ENCODE data around the gene VWF.
"Not testable (repeated sequence)": the region's sequence is repeated elsewhere in the genome, so short reads cannot be mapped to it uniquely, and the experiment has no call there.

Gene VWF

DNA sequence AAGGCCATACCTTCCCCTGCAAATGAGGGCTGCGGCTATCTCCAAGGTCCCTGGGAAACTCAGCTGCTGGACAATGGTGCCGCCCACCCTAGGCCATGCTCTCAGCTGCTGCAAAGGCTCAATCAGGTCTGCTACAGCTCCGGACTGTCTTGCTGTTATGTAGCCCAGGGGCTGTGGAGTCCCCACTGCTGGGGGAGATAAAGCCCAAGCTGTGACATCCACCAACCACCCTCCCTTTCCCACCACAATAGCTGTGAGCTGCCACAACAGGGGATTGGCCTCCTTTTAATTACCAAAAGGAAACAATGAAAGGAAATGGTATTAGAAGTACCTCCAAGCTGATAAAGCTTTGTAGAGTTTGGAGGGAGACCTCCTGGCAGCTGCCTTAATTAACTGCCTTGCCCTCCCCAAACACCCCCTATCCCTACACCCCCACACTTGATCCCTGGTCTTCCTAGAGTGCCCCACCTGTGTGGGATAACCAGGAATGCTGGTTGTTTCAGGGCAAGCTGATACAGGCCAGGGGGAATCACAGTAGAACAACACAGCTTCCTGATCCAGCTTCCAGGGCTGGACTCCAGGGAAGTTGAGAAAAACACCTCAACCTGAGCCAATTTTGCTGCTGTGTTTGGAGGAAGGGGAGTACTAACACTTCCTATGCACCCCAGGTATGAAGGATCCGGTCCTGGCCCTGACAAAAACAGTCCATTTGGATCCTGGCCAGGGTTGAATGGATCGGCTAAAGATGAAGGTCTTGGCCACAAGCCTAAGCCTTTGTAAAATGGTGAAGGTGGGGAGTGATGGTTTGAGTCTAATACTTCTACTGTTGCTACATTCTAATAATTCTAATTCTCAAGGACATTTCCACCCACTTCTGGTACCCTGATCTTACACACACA, at the start of gene VWF:
Gene VWF, minus strand, starts transcription at position 260 of the 899 bp plus-strand sequence. CDS start 1,474 bp downstream, outside the sequence.
- no peak for FAIRE-seq

- FAIRE-seq = no peak
Observed at GRCh38 chr12:6172862-6173261, 48.4 kb upstream of the VWF start.

DNA sequence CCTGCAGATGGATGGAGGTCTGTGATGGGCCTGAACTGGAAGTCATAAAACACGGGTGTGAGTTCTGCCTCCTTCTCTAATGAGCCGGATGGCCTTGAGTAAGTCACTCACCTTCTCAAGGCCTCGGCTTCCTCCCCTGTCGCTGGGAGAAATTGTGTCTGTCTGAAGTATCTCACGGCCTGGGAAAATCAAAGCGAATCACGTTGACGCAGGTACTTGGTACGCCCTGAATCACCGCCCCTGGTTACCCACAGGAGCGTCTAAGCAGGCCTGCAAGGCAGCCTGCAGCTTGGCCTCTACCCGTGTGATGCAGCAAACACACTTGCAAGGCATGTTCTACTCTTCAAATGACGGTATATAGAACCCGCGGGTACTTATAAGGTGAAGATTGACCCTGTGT, 47.6 kb upstream of the VWF start:
- no peak for FAIRE-seq

DNA sequence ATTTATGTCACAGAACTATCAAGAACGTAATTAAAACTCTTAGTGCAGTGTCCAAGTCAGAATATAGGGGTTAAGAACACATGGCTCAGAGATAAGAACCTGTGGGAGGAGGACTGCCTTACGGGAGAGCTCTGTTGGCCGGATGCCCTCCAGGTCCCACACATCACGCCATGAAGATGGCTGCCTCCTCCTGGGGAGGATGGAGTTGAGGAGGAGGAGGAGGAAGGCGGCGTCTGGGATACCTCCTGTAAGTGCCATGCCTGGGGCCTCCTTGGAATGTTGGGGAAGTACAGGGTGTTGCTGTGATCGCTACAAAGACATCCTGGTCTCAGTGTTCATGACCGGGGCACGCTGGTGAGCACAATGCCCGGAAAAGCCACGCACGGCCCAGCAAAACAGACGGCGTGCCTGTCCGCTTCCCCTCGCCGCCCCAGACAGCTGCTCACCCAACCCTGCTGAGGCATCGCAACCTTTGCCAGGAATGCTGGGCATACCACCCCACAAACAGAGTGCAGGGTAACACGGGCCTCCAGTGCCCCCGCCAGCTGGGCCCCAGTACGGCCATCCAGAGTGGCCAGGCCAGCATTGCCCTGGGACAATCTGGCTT, 47.0 kb upstream of the VWF start:
- FAIRE-seq = no peak

DNA sequence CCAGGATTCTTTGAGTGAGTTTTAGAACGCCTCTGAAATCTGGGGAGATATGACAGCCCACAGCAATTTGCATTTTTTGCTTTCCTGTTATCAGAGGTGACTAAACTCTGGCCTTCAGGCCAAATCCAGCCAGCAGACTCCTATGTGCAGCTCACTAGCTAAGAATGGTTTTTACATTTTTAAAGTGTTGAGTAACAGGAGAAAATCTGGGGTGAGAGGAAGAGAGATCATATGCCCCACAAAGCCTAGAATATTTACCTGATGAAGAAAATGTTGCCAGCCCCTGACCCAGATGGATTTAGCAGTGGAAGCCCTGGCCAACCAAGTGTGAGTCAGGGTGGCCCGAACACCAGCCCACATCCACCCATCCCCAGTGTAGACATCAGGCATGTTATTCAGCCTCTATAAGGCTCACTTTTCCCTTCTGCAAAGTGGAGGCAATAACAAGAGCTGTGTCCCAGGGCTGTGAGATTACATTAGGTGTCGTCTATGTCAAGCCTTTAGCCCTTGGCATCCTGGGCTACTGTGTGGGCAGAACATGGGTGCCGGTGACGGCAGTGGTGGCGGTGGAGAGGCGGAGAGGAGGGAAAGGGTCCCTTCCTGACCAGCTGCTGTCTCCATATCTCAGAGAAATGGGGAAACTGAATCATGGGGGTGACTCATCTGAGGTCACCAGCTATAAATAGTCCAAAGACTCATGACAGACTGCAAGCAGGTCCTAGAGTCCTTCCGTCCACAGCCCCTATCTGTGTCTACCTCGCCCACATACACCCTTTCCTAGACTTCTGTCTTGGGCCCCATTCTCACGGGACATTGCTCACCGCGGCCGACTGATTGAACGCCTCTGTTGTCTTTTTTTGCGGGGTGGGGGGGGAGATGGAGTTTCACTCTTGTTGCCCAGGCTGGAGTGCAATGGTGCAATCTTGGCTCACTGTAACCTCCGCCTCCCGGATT, 43.1 kb upstream of the VWF start:
- FAIRE-seq = no peak

GRCh38 chr12:6166808-6167207, 42.3 kb upstream of the VWF start:
- FAIRE-seq = no peak

GRCh38 chr12:6165395-6165794, 40.9 kb upstream of the VWF start:
- FAIRE-seq = no peak

GRCh38 chr12:6163416-6164060, 39.1 kb upstream of the VWF start:
- no peak for FAIRE-seq

- FAIRE-seq = no peak
Observed at GRCh38 chr12:6161124-6161882, 36.8 kb upstream of the VWF start.

GRCh38 chr12:6160049-6160649, 35.7 kb upstream of the VWF start:
- not testable (repeated sequence) for FAIRE-seq

GRCh38 chr12:6159166-6160011, 34.9 kb upstream of the VWF start:
- FAIRE-seq = not testable (repeated sequence)

DNA sequence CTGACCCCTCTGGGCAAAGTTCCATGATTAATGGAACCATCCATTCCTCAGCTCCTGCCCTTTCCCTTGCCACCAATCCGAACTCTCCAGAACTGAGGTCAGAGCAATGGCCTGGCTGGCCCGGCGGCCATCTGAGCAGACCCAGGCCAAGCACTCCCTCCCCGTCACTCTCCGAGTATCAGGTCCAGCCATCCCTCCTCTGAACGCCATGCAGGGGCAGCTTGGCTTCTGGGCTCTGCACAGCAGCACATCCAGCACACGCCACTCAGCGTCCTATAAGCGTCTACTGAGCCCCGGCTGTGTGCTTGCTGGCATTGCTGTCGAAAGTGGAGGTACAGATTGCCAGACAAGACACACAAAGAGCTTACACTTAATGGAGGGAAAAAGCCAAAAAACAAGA, 34.3 kb upstream of the VWF start:
- no peak for FAIRE-seq

- no peak for FAIRE-seq
Observed at GRCh38 chr12:6158255-6158654, 33.8 kb upstream of the VWF start.

DNA sequence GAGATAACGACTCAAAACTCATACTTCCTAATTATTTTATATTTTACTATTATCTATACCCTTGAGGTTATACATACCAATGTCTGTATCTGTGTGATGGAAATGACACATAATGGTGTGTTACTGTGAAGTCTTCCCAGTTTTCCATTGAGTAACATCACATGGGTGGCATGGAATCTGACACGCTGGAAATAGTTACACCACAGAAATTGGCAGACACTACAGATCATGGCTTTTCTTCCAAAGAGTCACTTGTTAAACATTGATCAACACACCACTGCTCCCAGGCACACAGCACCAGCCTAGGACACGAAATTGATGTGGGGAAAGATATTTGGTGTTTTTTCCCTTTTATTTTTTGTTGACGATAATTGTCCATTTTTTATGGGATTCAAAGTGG, 33.0 kb upstream of the VWF start:
- FAIRE-seq = no peak

- no peak for FAIRE-seq
Observed at GRCh38 chr12:6154730-6155459, 30.4 kb upstream of the VWF start.

- FAIRE-seq = not testable (repeated sequence)
Observed at GRCh38 chr12:6148722-6149121, 24.3 kb upstream of the VWF start.

GRCh38 chr12:6148061-6148460, 23.6 kb upstream of the VWF start:
- FAIRE-seq = no peak

- FAIRE-seq = no peak
Observed at GRCh38 chr12:6146951-6147350, 22.5 kb upstream of the VWF start.

DNA sequence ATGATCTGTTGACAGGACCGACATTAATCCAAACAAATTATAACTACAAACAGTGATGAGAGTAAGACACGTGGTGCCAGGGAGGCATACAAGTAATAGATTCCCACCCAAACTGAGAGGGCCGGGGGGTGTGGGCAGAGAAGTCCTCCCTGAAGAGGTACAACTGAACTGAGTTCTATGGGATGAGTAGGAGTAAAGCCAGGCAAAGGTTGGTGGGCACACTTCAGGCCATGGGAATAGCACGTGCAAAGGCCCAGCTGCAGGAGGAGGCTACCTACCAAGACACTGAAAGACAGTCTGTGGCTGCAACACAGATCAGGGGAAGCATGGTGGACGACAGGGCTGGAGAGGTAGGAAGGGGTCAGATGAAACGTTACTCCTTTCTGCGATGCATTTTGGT, 22.0 kb upstream of the VWF start:
- no peak for FAIRE-seq

- no peak for FAIRE-seq
Observed at GRCh38 chr12:6145564-6145963, 21.1 kb upstream of the VWF start.

Measured in islet of Langerhans (tissue), 1 donor.